SK-N-SH treated with all-trans-retinoic acid at 6 μM for 48 hours (cell line): ENCODE measurements around the gene LGI2.

Source experiments
- ATAC-seq: fragments of 200-7000 bp; cut with Tn5 transposase; 3 replicates; pipeline ENCODE4 v1.9.1; 2020; ENCODE audit warnings: mild to moderate bottlenecking, moderate library complexity
- ARNTL ChIP-seq: fragments of 450-650 bp; formaldehyde crosslinking; IDR thresholded peaks from 2 replicates; pipeline ENCODE4 v1.5.0; 2020; ENCODE audit warnings: low read depth, mild to moderate bottlenecking, moderate library complexity, borderline replicate concordance
- BACH2 ChIP-seq: fragments of 250-450 bp; sonication (Bioruptor Pico); IDR thresholded peaks from 2 replicates; pipeline ENCODE4 v1.9.0; 2021; ENCODE audit warnings: mild to moderate bottlenecking, borderline replicate concordance
- CREB5 ChIP-seq: fragments of 250-450 bp; sonication (Bioruptor Pico); IDR thresholded peaks from 2 replicates; pipeline ENCODE4 v1.5.1; 2020; ENCODE audit warnings: low read depth, mild to moderate bottlenecking, moderate library complexity
- CSDC2 ChIP-seq: fragments of 250-450 bp; sonication (Bioruptor Pico); IDR thresholded peaks from 2 replicates; pipeline ENCODE4 v1.5.0; 2020; ENCODE audit warnings: mild to moderate bottlenecking, moderate library complexity
- CSRNP3 ChIP-seq: fragments of 250-450 bp; sonication (Bioruptor Pico); IDR thresholded peaks from 2 replicates; pipeline ENCODE4 v1.5.1; 2021; ENCODE audit warnings: mild to moderate bottlenecking, moderate library complexity
- ESRRG ChIP-seq: fragments of 250-450 bp; sonication (Bioruptor Pico); IDR thresholded peaks from 2 replicates; pipeline ENCODE4 v1.6.1; 2021; ENCODE audit warnings: mild to moderate bottlenecking
- ISL1 ChIP-seq: fragments of 250-450 bp; sonication (Bioruptor Pico); IDR thresholded peaks from 2 replicates; pipeline ENCODE4 v2.1.2; 2022; ENCODE audit warnings: mild to moderate bottlenecking, moderate library complexity
- OSR1 ChIP-seq: fragments of 250-450 bp; sonication (Bioruptor Pico); IDR thresholded peaks from 2 replicates; pipeline ENCODE4 v1.8.0; 2022; ENCODE audit warnings: moderate library complexity, mild to moderate bottlenecking, inconsistent platforms
- POU6F1 ChIP-seq: fragments of 250-450 bp; sonication (Bioruptor Pico); IDR thresholded peaks from 2 replicates; pipeline ENCODE4 v1.8.0; 2021; ENCODE audit warnings: low read depth, mild to moderate bottlenecking, moderate library complexity, borderline replicate concordance
- PPARA ChIP-seq: fragments of 250-450 bp; sonication (Bioruptor Pico); IDR thresholded peaks from 2 replicates; pipeline ENCODE4 v1.5.0; 2020; ENCODE audit warnings: mild to moderate bottlenecking, borderline replicate concordance
- RARB ChIP-seq: fragments of 250-450 bp; sonication (Bioruptor Pico); IDR thresholded peaks from 2 replicates; pipeline ENCODE4 v1.8.0; 2021; ENCODE audit warnings: mild to moderate bottlenecking, moderate library complexity
- SNAI2 ChIP-seq: fragments of 250-450 bp; sonication (Bioruptor Pico); IDR thresholded peaks from 2 replicates; pipeline ENCODE4 v1.5.0; 2020; ENCODE audit warnings: mild to moderate bottlenecking, moderate library complexity
- TCF4 ChIP-seq: fragments of 250-450 bp; sonication (Bioruptor Pico); IDR thresholded peaks from 2 replicates; pipeline ENCODE4 v1.8.0; 2021; ENCODE audit warnings: mild to moderate bottlenecking, moderate library complexity, borderline replicate concordance
- TOX ChIP-seq: fragments of 250-450 bp; sonication (Bioruptor Pico); IDR thresholded peaks from 2 replicates; pipeline ENCODE4 v1.8.0; 2021; ENCODE audit warnings: mild to moderate bottlenecking, moderate library complexity, borderline replicate concordance
- ZC3H10 ChIP-seq: fragments of 250-450 bp; sonication (Bioruptor Pico); IDR thresholded peaks from 2 replicates; pipeline ENCODE4 v1.5.1; 2021; ENCODE audit warnings: mild to moderate bottlenecking, moderate library complexity
- ZFP3 ChIP-seq: fragments of 250-450 bp; sonication (Bioruptor Pico); IDR thresholded peaks from 2 replicates; pipeline ENCODE4 v1.5.0; 2020; ENCODE audit warnings: mild to moderate bottlenecking, moderate library complexity
- ZFP30 ChIP-seq: fragments of 450-650 bp; formaldehyde crosslinking; IDR thresholded peaks from 2 replicates; pipeline ENCODE4 v1.5.0; 2022; ENCODE audit warnings: mild to moderate bottlenecking, moderate library complexity
- ZNF565 ChIP-seq: fragments of 450-650 bp; formaldehyde crosslinking; conservative IDR thresholded peaks from 2 replicates; pipeline ENCODE4 v1.5.0; 2020; ENCODE audit warnings: low read depth, mild to moderate bottlenecking, moderate library complexity
- ZNF70 ChIP-seq: fragments of 450-650 bp; formaldehyde crosslinking; IDR thresholded peaks from 2 replicates; pipeline ENCODE4 v1.5.0; 2020; ENCODE audit warnings: mild to moderate bottlenecking, moderate library complexity
- ZNF8 ChIP-seq: fragments of 450-650 bp; formaldehyde crosslinking; IDR thresholded peaks from 2 replicates; pipeline ENCODE4 v1.5.0; 2020; ENCODE audit warnings: mild to moderate bottlenecking, moderate library complexity
- TF ChIP-seq, protein P1 (sequence below): fragments of 250-450 bp; sonication (Bioruptor Pico); IDR thresholded peaks from 2 replicates; pipeline ENCODE4 v1.8.0; 2020; ENCODE audit warnings: mild to moderate bottlenecking, moderate library complexity, borderline replicate concordance
- TF ChIP-seq, protein P2 (sequence below): fragments of 250-450 bp; sonication (Bioruptor Pico); IDR thresholded peaks from 2 replicates; pipeline ENCODE4 v1.5.0; 2020; ENCODE audit warnings: mild to moderate bottlenecking, moderate library complexity

The LGI2 gene

DNA sequence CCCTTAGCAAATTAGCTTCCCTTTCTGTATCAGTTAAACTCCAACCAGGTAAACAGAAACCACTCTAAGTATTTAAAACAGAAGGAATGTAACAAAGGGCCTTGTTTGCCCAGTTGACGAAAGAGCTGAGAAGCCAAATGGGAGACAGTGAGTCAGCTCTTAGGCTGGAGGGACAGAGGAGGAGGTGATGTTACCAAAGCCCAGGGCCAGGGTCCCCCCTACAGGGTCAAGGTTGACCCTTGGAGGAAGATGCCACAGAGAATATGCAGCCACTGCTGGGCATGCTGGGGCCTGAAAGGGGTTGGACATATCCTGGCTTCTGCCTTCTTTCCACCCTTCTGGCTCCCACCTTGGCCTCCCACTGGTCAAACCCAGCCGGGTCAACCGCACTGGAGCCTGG, 38.3 kb upstream of the LGI2 start:
- no peak for ATAC-seq
- TF ChIP-seq, protein P1, sequence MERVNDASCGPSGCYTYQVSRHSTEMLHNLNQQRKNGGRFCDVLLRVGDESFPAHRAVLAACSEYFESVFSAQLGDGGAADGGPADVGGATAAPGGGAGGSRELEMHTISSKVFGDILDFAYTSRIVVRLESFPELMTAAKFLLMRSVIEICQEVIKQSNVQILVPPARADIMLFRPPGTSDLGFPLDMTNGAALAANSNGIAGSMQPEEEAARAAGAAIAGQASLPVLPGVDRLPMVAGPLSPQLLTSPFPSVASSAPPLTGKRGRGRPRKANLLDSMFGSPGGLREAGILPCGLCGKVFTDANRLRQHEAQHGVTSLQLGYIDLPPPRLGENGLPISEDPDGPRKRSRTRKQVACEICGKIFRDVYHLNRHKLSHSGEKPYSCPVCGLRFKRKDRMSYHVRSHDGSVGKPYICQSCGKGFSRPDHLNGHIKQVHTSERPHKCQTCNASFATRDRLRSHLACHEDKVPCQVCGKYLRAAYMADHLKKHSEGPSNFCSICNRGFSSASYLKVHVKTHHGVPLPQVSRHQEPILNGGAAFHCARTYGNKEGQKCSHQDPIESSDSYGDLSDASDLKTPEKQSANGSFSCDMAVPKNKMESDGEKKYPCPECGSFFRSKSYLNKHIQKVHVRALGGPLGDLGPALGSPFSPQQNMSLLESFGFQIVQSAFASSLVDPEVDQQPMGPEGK (CRISPR knock-in tag), result no peak
- TF ChIP-seq ESRRG (CRISPR knock-in tag) (no peak), ZNF8 (CRISPR knock-in tag) (no peak), TOX (CRISPR knock-in tag) (no peak), RARB (CRISPR knock-in tag) (no peak), SNAI2 (CRISPR knock-in tag) (no peak), ZFP3 (CRISPR knock-in tag) (no peak), BACH2 (CRISPR knock-in tag) (no peak), CSDC2 (no peak)

GRCh38 chr4:25068386-25068785, 37.6 kb upstream of the LGI2 start:
- no peak for TF ChIP-seq ZFP30 (CRISPR knock-in tag)
- no peak for ATAC-seq

- ATAC-seq, result no peak
- TF ChIP-seq ZFP3 (CRISPR knock-in tag) (no peak), ZNF565 (CRISPR knock-in tag) (no peak), SNAI2 (CRISPR knock-in tag) (no peak), TCF4 (no peak), POU6F1 (CRISPR knock-in tag) (no peak), BACH2 (CRISPR knock-in tag) (no peak), CREB5 (CRISPR knock-in tag) (no peak), ARNTL (no peak), ESRRG (CRISPR knock-in tag) (no peak), PPARA (CRISPR knock-in tag) (no peak), CSRNP3 (CRISPR knock-in tag) (no peak), OSR1 (CRISPR knock-in tag) (no peak), ZNF70 (CRISPR knock-in tag) (no peak), ZNF8 (CRISPR knock-in tag) (no peak), ZFP30 (CRISPR knock-in tag) (no peak), RARB (CRISPR knock-in tag) (no peak), ISL1 (no peak), ZC3H10 (CRISPR knock-in tag) (no peak)
- TF ChIP-seq, protein P1 (CRISPR knock-in tag), result no peak
- TF ChIP-seq, protein P2, sequence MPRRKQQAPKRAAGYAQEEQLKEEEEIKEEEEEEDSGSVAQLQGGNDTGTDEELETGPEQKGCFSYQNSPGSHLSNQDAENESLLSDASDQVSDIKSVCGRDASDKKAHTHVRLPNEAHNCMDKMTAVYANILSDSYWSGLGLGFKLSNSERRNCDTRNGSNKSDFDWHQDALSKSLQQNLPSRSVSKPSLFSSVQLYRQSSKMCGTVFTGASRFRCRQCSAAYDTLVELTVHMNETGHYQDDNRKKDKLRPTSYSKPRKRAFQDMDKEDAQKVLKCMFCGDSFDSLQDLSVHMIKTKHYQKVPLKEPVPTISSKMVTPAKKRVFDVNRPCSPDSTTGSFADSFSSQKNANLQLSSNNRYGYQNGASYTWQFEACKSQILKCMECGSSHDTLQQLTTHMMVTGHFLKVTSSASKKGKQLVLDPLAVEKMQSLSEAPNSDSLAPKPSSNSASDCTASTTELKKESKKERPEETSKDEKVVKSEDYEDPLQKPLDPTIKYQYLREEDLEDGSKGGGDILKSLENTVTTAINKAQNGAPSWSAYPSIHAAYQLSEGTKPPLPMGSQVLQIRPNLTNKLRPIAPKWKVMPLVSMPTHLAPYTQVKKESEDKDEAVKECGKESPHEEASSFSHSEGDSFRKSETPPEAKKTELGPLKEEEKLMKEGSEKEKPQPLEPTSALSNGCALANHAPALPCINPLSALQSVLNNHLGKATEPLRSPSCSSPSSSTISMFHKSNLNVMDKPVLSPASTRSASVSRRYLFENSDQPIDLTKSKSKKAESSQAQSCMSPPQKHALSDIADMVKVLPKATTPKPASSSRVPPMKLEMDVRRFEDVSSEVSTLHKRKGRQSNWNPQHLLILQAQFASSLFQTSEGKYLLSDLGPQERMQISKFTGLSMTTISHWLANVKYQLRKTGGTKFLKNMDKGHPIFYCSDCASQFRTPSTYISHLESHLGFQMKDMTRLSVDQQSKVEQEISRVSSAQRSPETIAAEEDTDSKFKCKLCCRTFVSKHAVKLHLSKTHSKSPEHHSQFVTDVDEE (CRISPR knock-in tag), result no peak
These were observed 35.3 kb upstream of the LGI2 start for GRCh38 chr4:25065932-25066590.
